Measurements from ENCODE around the gene GAS7.
A peak's percentile ranks its signal among the peaks of the same experiment; 100 is the strongest.

The GAS7 gene

DNA sequence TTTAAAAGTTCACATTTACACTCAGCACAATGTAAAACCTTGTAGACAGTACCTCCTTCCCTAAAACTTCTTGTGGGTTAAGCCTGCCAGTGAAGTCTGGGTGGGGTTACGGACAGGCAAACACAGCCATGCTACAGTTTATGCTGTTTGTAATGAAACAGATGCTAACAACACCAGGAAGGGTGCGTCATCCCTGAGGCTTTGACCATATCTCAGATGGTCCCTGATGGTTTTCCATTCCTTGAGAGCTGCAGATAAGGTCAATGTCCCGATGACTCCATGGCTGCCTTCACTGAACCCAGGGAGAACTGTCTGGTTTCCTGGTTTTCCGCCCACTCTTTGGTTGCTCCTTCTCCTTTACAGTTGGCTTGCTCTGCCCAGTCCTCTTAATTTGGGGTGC is 29.1 kb downstream of the GAS7 start:
- Histone ChIP-seq H3K4me2 (ENCODE audit: low read length) (no peak overlapping the region), H3K23ac (ENCODE audit: low read length) (no peak overlapping the region), H3K4me1 (ENCODE audit: control insufficient read depth, low read depth, low read length) (peaks cover 10% of the 10 kb centered on the region), H4K5ac (ENCODE audit: low read length) (no peak overlapping the region), H3K79me1 (ENCODE audit: low read length) (peaks cover 6% of the 10 kb centered on the region), H4K8ac (ENCODE audit: low read depth, low read length) (no peak overlapping the region), H3K27ac (ENCODE audit: low read depth, low read length) (no peak overlapping the region), H3K36me3 (ENCODE audit: control insufficient read depth, insufficient read depth, low read length) (no peaks in the 10 kb centered on the region), H3K56ac (ENCODE audit: low read length) (no peak overlapping the region), H3K27me3 (ENCODE audit: insufficient read depth, low read length, poor library complexity) (no peaks in the 10 kb centered on the region), H2AK5ac (ENCODE audit: low read length) (no peak overlapping the region), H2BK15ac (replicated peaks; ENCODE audit: low read depth) (no peak overlapping the region), H2BK5ac (ENCODE audit: low read length) (no peak overlapping the region), H3K4me3 (ENCODE audit: low read length) (no peak overlapping the region), H3K18ac (ENCODE audit: low read length) (no peak overlapping the region), H3K4ac (ENCODE audit: low read depth, low read length) (no peak overlapping the region), H2BK120ac (ENCODE audit: low read depth, low read length) (no peak overlapping the region), H3K79me2 (ENCODE audit: control insufficient read depth, insufficient read depth, low read length) (peaks cover 5% of the 10 kb centered on the region), H3K9ac (ENCODE audit: low read length) (no peak overlapping the region)
- no CpG with 5 or more reads among the region's 4 CpGs for WGBS (ENCODE audit: extremely low coverage, insufficient coverage, low lambda C conversion rate)
- DNase-seq: no peak

DNA sequence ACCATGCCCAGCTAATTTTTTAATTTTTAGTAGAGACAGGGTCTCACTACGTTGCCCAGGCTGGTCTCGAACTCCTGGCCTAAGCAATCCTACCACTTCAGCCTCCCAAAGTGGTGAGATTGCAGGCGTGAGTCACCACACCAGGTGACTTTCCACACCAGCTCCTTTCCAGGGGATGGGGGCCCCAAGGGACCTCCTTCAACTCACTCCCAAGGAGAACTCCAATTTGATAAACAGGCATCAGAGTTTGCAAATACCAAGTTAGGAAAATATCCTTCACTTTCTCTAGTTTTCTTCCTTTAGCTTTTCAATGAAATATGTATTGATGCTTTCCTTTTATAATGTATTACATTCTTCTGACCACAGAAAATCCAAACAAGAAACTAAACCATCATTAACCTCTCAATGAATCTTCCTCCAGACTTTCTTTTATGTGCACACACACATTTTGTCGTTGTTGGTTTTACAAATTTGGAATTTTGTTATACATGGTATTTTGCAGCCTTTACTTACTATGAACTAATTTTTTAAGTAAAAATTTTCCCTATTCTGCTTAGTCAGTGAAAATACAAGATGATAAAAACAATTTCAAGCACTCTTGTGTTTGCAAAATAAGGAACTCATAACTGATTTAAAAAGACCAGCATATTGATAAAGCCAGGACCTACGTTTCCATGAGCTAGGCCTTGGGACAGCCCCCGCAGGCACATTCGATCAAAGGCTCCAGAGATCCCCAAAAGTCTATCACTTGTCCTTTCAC is 32.0 kb downstream of the GAS7 start:
- H3K56ac ChIP-seq (ENCODE audit: low read length): no peak overlapping the region
- peaks cover 5% of the 10 kb centered on the region for H3K79me2 ChIP-seq (ENCODE audit: control insufficient read depth, insufficient read depth, low read length)
- no peaks in the 10 kb centered on the region for H3K27me3 ChIP-seq (ENCODE audit: insufficient read depth, low read length, poor library complexity)
- H2AK5ac ChIP-seq (ENCODE audit: low read length): no peak overlapping the region
- H3K23ac ChIP-seq (ENCODE audit: low read length): no peak overlapping the region
- H3K4ac ChIP-seq (ENCODE audit: low read depth, low read length): no peak overlapping the region
- no peak overlapping the region for H2BK15ac ChIP-seq (replicated peaks; ENCODE audit: low read depth)
- H3K4me1 ChIP-seq (ENCODE audit: control insufficient read depth, low read depth, low read length): peaks cover 8% of the 10 kb centered on the region
- H2BK120ac ChIP-seq (ENCODE audit: low read depth, low read length): no peak overlapping the region
- H4K5ac ChIP-seq (ENCODE audit: low read length): no peak overlapping the region
- H2BK5ac ChIP-seq (ENCODE audit: low read length): no peak overlapping the region
- H3K36me3 ChIP-seq (ENCODE audit: control insufficient read depth, insufficient read depth, low read length): no peaks in the 10 kb centered on the region
- no peak overlapping the region for H3K4me2 ChIP-seq (ENCODE audit: low read length)
- no peak overlapping the region for H3K4me3 ChIP-seq (ENCODE audit: low read length)
- no peak overlapping the region for H3K27ac ChIP-seq (ENCODE audit: low read depth, low read length)
- H3K9ac ChIP-seq (ENCODE audit: low read length): no peak overlapping the region
- no peak overlapping the region for H4K8ac ChIP-seq (ENCODE audit: low read depth, low read length)
- no peak for DNase-seq
- H3K79me1 ChIP-seq (ENCODE audit: low read length): peaks cover 6% of the 10 kb centered on the region
- no peak overlapping the region for H3K18ac ChIP-seq (ENCODE audit: low read length)
- WGBS (ENCODE audit: extremely low coverage, insufficient coverage, low lambda C conversion rate): no CpG with 5 or more reads among the region's 7 CpGs

DNA sequence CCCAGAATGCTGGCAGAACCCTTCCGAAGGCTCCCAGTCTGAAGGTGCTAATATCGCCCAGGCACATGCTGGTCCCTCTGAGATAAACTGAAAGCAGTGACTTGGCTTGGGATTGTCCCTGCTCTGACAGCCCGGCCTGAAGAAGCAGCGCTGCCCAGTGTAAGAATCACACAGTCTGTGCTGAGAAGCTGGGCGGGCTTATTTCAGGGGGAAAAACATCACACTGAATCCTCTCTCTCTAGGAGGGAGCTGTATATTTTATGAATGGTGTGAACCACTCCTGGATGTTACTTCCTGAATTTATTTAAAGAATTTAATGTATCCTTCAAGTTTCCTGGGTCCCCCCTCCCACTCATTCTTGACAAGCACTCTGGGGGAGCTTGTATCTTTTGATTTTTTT is 36.3 kb downstream of the GAS7 start:
- H3K4me2 ChIP-seq (ENCODE audit: low read length): no peak overlapping the region
- no peak overlapping the region for H2BK5ac ChIP-seq (ENCODE audit: low read length)
- H3K18ac ChIP-seq (ENCODE audit: low read length): no peak overlapping the region
- no peak for DNase-seq
- H3K36me3 ChIP-seq (ENCODE audit: control insufficient read depth, insufficient read depth, low read length): no peaks in the 10 kb centered on the region
- no peak overlapping the region for H2BK120ac ChIP-seq (ENCODE audit: low read depth, low read length)
- WGBS (ENCODE audit: extremely low coverage, insufficient coverage, low lambda C conversion rate): no CpG with 5 or more reads among the region's 5 CpGs
- no peak overlapping the region for H4K8ac ChIP-seq (ENCODE audit: low read depth, low read length)
- H3K79me1 ChIP-seq (ENCODE audit: low read length): no peaks in the 10 kb centered on the region
- H3K79me2 ChIP-seq (ENCODE audit: control insufficient read depth, insufficient read depth, low read length): no peaks in the 10 kb centered on the region
- H3K27me3 ChIP-seq (ENCODE audit: insufficient read depth, low read length, poor library complexity): no peaks in the 10 kb centered on the region
- H3K23ac ChIP-seq (ENCODE audit: low read length): no peak overlapping the region
- H2BK15ac ChIP-seq (replicated peaks; ENCODE audit: low read depth): no peak overlapping the region
- no peak overlapping the region for H3K4ac ChIP-seq (ENCODE audit: low read depth, low read length)
- H3K4me3 ChIP-seq (ENCODE audit: low read length): no peak overlapping the region
- H3K27ac ChIP-seq (ENCODE audit: low read depth, low read length): no peak overlapping the region
- no peak overlapping the region for H3K9ac ChIP-seq (ENCODE audit: low read length)
- H2AK5ac ChIP-seq (ENCODE audit: low read length): no peak overlapping the region
- peaks cover 7% of the 10 kb centered on the region for H3K4me1 ChIP-seq (ENCODE audit: control insufficient read depth, low read depth, low read length)
- H3K56ac ChIP-seq (ENCODE audit: low read length): no peak overlapping the region
- no peak overlapping the region for H4K5ac ChIP-seq (ENCODE audit: low read length)

DNA sequence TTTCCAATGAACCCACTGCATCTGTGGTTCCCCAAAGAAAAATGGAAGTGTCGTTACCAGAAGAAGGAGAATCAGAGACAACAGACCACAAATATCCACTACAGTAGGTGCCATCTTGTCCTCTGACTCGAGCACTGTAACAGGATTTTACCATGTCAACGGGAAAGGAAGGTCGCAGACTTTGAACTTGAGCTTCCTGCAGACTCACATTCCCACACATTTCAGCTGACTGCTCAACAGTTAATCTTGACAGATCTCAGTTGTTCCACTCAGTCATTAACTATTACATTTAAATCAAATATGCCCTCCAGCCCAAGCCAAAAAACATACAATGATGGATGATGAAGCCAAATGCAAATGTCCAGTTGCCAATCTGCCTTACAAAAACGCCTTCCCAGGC is 37.0 kb downstream of the GAS7 start:
- Histone ChIP-seq H3K27me3 (ENCODE audit: insufficient read depth, low read length, poor library complexity) (no peaks in the 10 kb centered on the region), H2BK120ac (ENCODE audit: low read depth, low read length) (no peak overlapping the region), H4K5ac (ENCODE audit: low read length) (no peak overlapping the region), H3K4me3 (ENCODE audit: low read length) (no peak overlapping the region), H3K4me2 (ENCODE audit: low read length) (no peak overlapping the region), H3K27ac (ENCODE audit: low read depth, low read length) (no peak overlapping the region), H2BK15ac (replicated peaks; ENCODE audit: low read depth) (no peak overlapping the region), H3K18ac (ENCODE audit: low read length) (no peak overlapping the region), H3K4me1 (ENCODE audit: control insufficient read depth, low read depth, low read length) (peaks cover 12% of the 10 kb centered on the region), H3K4ac (ENCODE audit: low read depth, low read length) (no peak overlapping the region), H3K23ac (ENCODE audit: low read length) (no peak overlapping the region), H3K36me3 (ENCODE audit: control insufficient read depth, insufficient read depth, low read length) (no peaks in the 10 kb centered on the region), H3K9ac (ENCODE audit: low read length) (no peak overlapping the region), H3K56ac (ENCODE audit: low read length) (no peak overlapping the region), H2BK5ac (ENCODE audit: low read length) (no peak overlapping the region), H4K8ac (ENCODE audit: low read depth, low read length) (no peak overlapping the region), H2AK5ac (ENCODE audit: low read length) (no peak overlapping the region), H3K79me2 (ENCODE audit: control insufficient read depth, insufficient read depth, low read length) (no peaks in the 10 kb centered on the region), H3K79me1 (ENCODE audit: low read length) (no peaks in the 10 kb centered on the region)
- WGBS (ENCODE audit: extremely low coverage, insufficient coverage, low lambda C conversion rate): no CpG with 5 or more reads among the region's 5 CpGs
- DNase-seq: no peak

DNA sequence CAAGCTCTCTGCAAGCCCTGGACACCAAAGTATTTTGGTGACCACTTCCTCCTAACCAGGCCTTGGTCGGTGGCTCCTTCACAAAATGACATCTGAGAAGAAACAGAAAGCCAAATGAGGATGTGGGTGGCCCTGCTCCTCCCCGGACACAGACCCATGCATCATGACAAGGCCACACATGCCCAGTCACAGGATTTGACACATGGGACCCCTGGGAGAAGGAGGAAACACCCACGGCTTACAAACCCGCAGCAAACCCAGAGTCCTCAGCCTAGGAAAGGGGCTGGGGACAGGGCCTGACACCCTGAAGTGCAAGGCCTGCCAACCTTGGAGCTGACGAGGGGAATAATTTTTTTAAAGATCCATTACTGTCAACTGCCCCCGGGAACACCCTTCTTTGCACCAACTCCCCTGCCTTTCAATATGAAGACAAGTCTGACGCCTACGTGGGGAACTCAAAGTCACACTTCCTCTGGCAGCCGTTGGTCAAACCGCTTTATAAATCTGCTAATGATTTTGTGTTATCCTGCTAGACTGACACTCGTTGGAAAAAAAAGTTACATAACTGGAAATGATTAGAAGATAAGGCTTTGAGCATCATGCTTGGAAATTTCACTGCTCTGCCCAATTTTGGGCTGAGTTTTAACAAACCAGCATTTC is 41.3 kb downstream of the GAS7 start:
- peak overlapping the region; percentile 72 for H2BK5ac ChIP-seq (ENCODE audit: low read length)
- no CpG with 5 or more reads among the region's 11 CpGs for WGBS (ENCODE audit: extremely low coverage, insufficient coverage, low lambda C conversion rate)
- no peak overlapping the region for H2AK5ac ChIP-seq (ENCODE audit: low read length)
- peak overlapping the region; percentile 9 for H3K56ac ChIP-seq (ENCODE audit: low read length)
- no peak overlapping the region for H3K23ac ChIP-seq (ENCODE audit: low read length)
- peak overlapping the region; percentile 29 for H3K27ac ChIP-seq (ENCODE audit: low read depth, low read length)
- H3K18ac ChIP-seq (ENCODE audit: low read length): peak overlapping the region; percentile 55
- DNase-seq: no peak
- H3K4me1 ChIP-seq (ENCODE audit: control insufficient read depth, low read depth, low read length): peaks cover 8% of the 10 kb centered on the region
- H3K27me3 ChIP-seq (ENCODE audit: insufficient read depth, low read length, poor library complexity): no peaks in the 10 kb centered on the region
- H4K5ac ChIP-seq (ENCODE audit: low read length): no peak overlapping the region
- H3K4me2 ChIP-seq (ENCODE audit: low read length): no peak overlapping the region
- H3K4ac ChIP-seq (ENCODE audit: low read depth, low read length): no peak overlapping the region
- H3K79me1 ChIP-seq (ENCODE audit: low read length): no peaks in the 10 kb centered on the region
- no peaks in the 10 kb centered on the region for H3K79me2 ChIP-seq (ENCODE audit: control insufficient read depth, insufficient read depth, low read length)
- no peaks in the 10 kb centered on the region for H3K36me3 ChIP-seq (ENCODE audit: control insufficient read depth, insufficient read depth, low read length)
- no peak overlapping the region for H3K4me3 ChIP-seq (ENCODE audit: low read length)
- no peak overlapping the region for H3K9ac ChIP-seq (ENCODE audit: low read length)
- no peak overlapping the region for H2BK15ac ChIP-seq (replicated peaks; ENCODE audit: low read depth)
- no peak overlapping the region for H4K8ac ChIP-seq (ENCODE audit: low read depth, low read length)
- no peak overlapping the region for H2BK120ac ChIP-seq (ENCODE audit: low read depth, low read length)

Data from mesendoderm (in vitro differentiated cells).